SKM-1 (cell line): Measurements from ENCODE around the gene AP5M1.
"Not testable (repeated sequence)": the region's sequence is repeated elsewhere in the genome, so short reads cannot be mapped to it uniquely, and the experiment has no call there.

Experiments used
- DNase-seq: peaks from one replicate; lab custom pipeline; 2025; ENCODE audit not compliant: unreplicated experiment; lab: John Stamatoyannopoulos, UW

The AP5M1 gene

GRCh38 chr14:57268161-57269069, at the start of gene AP5M1, which contains the start of gene EXOC5:
Gene AP5M1, plus strand, starts transcription at chr14:57268971. Its CDS starts 344 bp downstream, at chr14:57269315.
Gene EXOC5, minus strand, starts transcription at chr14:57268905. Its CDS starts 257 bp downstream, at chr14:57268648.
- peak; percentile 54 for DNase-seq

GRCh38 chr14:57221931-57222330, 46.8 kb upstream of the AP5M1 start:
- no peak for DNase-seq

GRCh38 chr14:57227083-57227482, 41.7 kb upstream of the AP5M1 start:
- no peak for DNase-seq

GRCh38 chr14:57228320-57228719, 40.5 kb upstream of the AP5M1 start:
- DNase-seq = not testable (repeated sequence)

- DNase-seq = no peak
Measured at GRCh38 chr14:57232006-57232405, 36.8 kb upstream of the AP5M1 start.

GRCh38 chr14:57240115-57240514, 28.7 kb upstream of the AP5M1 start:
- not testable (repeated sequence) for DNase-seq

- DNase-seq = no peak
Measured at GRCh38 chr14:57243320-57243719, 25.5 kb upstream of the AP5M1 start.

- DNase-seq = no peak
Measured at GRCh38 chr14:57244106-57244505, 24.7 kb upstream of the AP5M1 start.

- no peak for DNase-seq
Measured at GRCh38 chr14:57245941-57246340, 22.8 kb upstream of the AP5M1 start.

GRCh38 chr14:57246933-57247657, 21.7 kb upstream of the AP5M1 start:
- no peak for DNase-seq

GRCh38 chr14:57254884-57255283, 13.9 kb upstream of the AP5M1 start:
- DNase-seq = no peak

GRCh38 chr14:57258221-57258620, 10.6 kb upstream of the AP5M1 start:
- DNase-seq = not testable (repeated sequence)

- no peak for DNase-seq
Measured at GRCh38 chr14:57259672-57260071, 9.1 kb upstream of the AP5M1 start.

- no peak for DNase-seq
Measured at GRCh38 chr14:57261604-57262003, 7.2 kb upstream of the AP5M1 start.

GRCh38 chr14:57262117-57262516, 6.7 kb upstream of the AP5M1 start:
- DNase-seq = no peak

- no peak for DNase-seq
Measured at GRCh38 chr14:57266065-57266464, 2.7 kb upstream of the AP5M1 start.

GRCh38 chr14:57273236-57273635, 4.5 kb downstream of the AP5M1 start:
- DNase-seq = no peak

GRCh38 chr14:57274551-57274950, 5.8 kb downstream of the AP5M1 start:
- no peak for DNase-seq

- DNase-seq = no peak
Measured at GRCh38 chr14:57275023-57275664, 6.4 kb downstream of the AP5M1 start.

GRCh38 chr14:57277062-57277461, 8.3 kb downstream of the AP5M1 start:
- DNase-seq = no peak

- DNase-seq = no peak
Measured at GRCh38 chr14:57287745-57288144, 19.0 kb downstream of the AP5M1 start.
